Measurements from ENCODE around the gene SPDEF. TPM values are rescaled to one million over a fixed set of nuclear protein-coding genes. Genes with fewer than 3 reads are reported as not detected.

SPDEF gene
- total RNA-seq, 2 donors from 2014 or later: not detected

GRCh38 chr6:34572585-34572984, 16.5 kb upstream of the SPDEF start:
- Histone ChIP-seq H3K27ac (no peak overlapping the region), H3K9me3 (no peaks in the 10 kb centered on the region), H3K36me3 (no peaks in the 10 kb centered on the region), H3K27me3 (replicated peaks; ENCODE audit: insufficient read depth) (no peaks in the 10 kb centered on the region), H3K4me1 (ENCODE audit: control insufficient read depth in 1 of 2, low read depth in 2 of 2) (no peaks in the 10 kb centered on the region), H3K4me3 (no peak overlapping the region)
- TF ChIP-seq CTCF (IDR thresholded peaks at IDR 0.05): no peak
- no peak for DNase-seq (ENCODE audit: low spot score)
- no peak for ATAC-seq (ENCODE audit: insufficient number of reproducible peaks, low FRiP score, low read depth)

GRCh38 chr6:34572021-34572420, 15.9 kb upstream of the SPDEF start:
- DNase-seq (ENCODE audit: low spot score) (no peak), ATAC-seq (ENCODE audit: insufficient number of reproducible peaks, low FRiP score, low read depth) (no peak)
- Histone ChIP-seq H3K4me3 (no peak overlapping the region), H3K27me3 (replicated peaks; ENCODE audit: insufficient read depth) (no peaks in the 10 kb centered on the region), H3K4me1 (ENCODE audit: control insufficient read depth in 1 of 2, low read depth in 2 of 2) (no peaks in the 10 kb centered on the region), H3K27ac (no peak overlapping the region), H3K9me3 (no peaks in the 10 kb centered on the region), H3K36me3 (no peaks in the 10 kb centered on the region)
- no peak for TF ChIP-seq CTCF (IDR thresholded peaks at IDR 0.05)

GRCh38 chr6:34571388-34571787, 15.3 kb upstream of the SPDEF start:
- H3K36me3 ChIP-seq: no peaks in the 10 kb centered on the region
- no peak for TF ChIP-seq CTCF (IDR thresholded peaks at IDR 0.05)
- no peaks in the 10 kb centered on the region for H3K9me3 ChIP-seq
- no peak for ATAC-seq (ENCODE audit: insufficient number of reproducible peaks, low FRiP score, low read depth)
- no peak overlapping the region for H3K4me3 ChIP-seq
- H3K4me1 ChIP-seq (ENCODE audit: control insufficient read depth in 1 of 2, low read depth in 2 of 2): no peaks in the 10 kb centered on the region
- DNase-seq (ENCODE audit: low spot score): no peak
- no peak overlapping the region for H3K27ac ChIP-seq
- no peaks in the 10 kb centered on the region for H3K27me3 ChIP-seq (replicated peaks; ENCODE audit: insufficient read depth)

- no peaks in the 10 kb centered on the region for H3K36me3 ChIP-seq
- H3K27me3 ChIP-seq (replicated peaks; ENCODE audit: insufficient read depth): no peaks in the 10 kb centered on the region
- DNase-seq (ENCODE audit: low spot score): no peak
- H3K9me3 ChIP-seq: no peaks in the 10 kb centered on the region
- H3K27ac ChIP-seq: no peak overlapping the region
- H3K4me3 ChIP-seq: no peak overlapping the region
- TF ChIP-seq CTCF (IDR thresholded peaks at IDR 0.05): no peak
- no peaks in the 10 kb centered on the region for H3K4me1 ChIP-seq (ENCODE audit: control insufficient read depth in 1 of 2, low read depth in 2 of 2)
- ATAC-seq (ENCODE audit: insufficient number of reproducible peaks, low FRiP score, low read depth): no peak
Measured at GRCh38 chr6:34570066-34570833, 14.1 kb upstream of the SPDEF start.

- H3K4me3 ChIP-seq: no peak overlapping the region
- TF ChIP-seq CTCF (IDR thresholded peaks at IDR 0.05): no peak
- no peak overlapping the region for H3K27ac ChIP-seq
- DNase-seq (ENCODE audit: low spot score) (no peak), ATAC-seq (ENCODE audit: insufficient number of reproducible peaks, low FRiP score, low read depth) (no peak)
- no peaks in the 10 kb centered on the region for H3K36me3 ChIP-seq
- no peaks in the 10 kb centered on the region for H3K4me1 ChIP-seq (ENCODE audit: control insufficient read depth in 1 of 2, low read depth in 2 of 2)
- H3K27me3 ChIP-seq (replicated peaks; ENCODE audit: insufficient read depth): no peaks in the 10 kb centered on the region
- H3K9me3 ChIP-seq: no peaks in the 10 kb centered on the region
Measured at GRCh38 chr6:34569361-34569973, 13.3 kb upstream of the SPDEF start.

Data from thoracic aorta (tissue), 2 donors.